Neural cell (in vitro differentiated cells): Measurements from ENCODE around the gene RTL1.

ENCODE experiments used
- CTCF ChIP-seq: fragments of 450-650 bp; IDR thresholded peaks from 2 replicates; pipeline ENCODE4 v1.5.1; 2014; ENCODE audit warnings: antibody characterized with exemption, mild to moderate bottlenecking, moderate library complexity; ENCODE audit not compliant: poor library complexity, severe bottlenecking
- EP300 ChIP-seq: fragments of 450-650 bp; conservative IDR thresholded peaks from 2 replicates; pipeline ENCODE4 v1.6.1; 2014; ENCODE audit warnings: antibody characterized with exemption, mild to moderate bottlenecking, moderate library complexity; ENCODE audit not compliant: poor library complexity, severe bottlenecking
- EZH2 ChIP-seq: fragments of 200-600, 300-800 bp; shearing (Covaris generic), sonication (generic); IDR thresholded peaks from 2 replicates; pipeline ENCODE4 v1.6.1; 2014; ENCODE audit warnings: antibody characterized with exemption, low read length, borderline replicate concordance, mild to moderate bottlenecking; ENCODE audit not compliant: insufficient read depth, poor library complexity, severe bottlenecking
- MXI1 ChIP-seq: fragments of 450-650 bp; conservative IDR thresholded peaks from 2 replicates; pipeline ENCODE4 v1.6.1; 2014; ENCODE audit warnings: antibody characterized with exemption, mild to moderate bottlenecking; ENCODE audit not compliant: poor library complexity, severe bottlenecking
- POLR2AphosphoS5 ChIP-seq: IDR thresholded peaks from 2 replicates; pipeline ENCODE4 v1.6.1; 2012
- RAD21 ChIP-seq: fragments of 450-650 bp; conservative IDR thresholded peaks from 2 replicates; pipeline ENCODE4 v1.6.1; 2014; ENCODE audit warnings: antibody characterized with exemption, mild to moderate bottlenecking, moderate library complexity

- TF ChIP-seq CTCF (no peak), RAD21 (no peak), EP300 (no peak), POLR2AphosphoS5 (no peak), MXI1 (no peak), EZH2 (no peak)
Observed at GRCh38 chr14:100861937-100862247, 41.6 kb downstream of the RTL1 start.
